Measurements from ENCODE around the gene SLC25A17.

Gene SLC25A17

DNA sequence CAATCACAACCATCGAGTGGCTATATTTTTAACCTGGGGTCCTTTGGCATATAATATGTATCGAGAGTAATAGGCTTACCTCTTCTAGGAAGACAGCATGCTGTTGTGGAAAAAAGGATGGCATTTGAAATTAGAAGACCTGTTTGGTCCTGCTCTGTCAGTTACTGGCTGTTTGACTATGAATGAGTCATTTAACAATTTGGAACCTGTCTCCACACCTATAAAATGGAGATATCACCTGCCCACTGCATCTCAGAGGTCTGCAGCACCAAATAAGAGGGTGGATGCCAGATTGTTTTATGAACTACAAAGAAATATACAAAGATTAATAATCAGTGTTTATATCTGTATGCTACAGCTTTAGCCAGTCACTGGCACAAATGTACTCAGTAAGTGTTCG lies 60.8 kb downstream of the SLC25A17 start:
- DNase-seq (ENCODE audit: low read depth): no peak

DNA sequence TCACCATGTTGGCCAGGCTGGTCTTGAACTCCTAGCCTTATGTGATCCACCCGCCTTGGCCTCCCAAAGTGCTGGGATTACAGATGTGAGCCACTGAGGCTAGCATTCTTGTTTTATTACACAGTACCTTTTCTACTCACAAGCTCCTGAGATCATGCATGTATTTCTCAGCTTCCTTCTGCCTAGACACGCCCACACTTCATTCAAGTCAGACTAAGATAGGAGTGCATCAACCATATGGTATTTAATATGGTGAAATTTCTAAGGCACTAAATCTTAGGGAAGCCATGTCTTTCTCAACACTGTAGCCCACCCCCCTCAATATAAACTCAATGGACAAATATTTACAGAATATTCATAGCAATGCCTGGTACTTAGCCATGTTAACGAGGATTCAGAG lies 62.1 kb downstream of the SLC25A17 start:
- no peak for DNase-seq (ENCODE audit: low read depth)

DNA sequence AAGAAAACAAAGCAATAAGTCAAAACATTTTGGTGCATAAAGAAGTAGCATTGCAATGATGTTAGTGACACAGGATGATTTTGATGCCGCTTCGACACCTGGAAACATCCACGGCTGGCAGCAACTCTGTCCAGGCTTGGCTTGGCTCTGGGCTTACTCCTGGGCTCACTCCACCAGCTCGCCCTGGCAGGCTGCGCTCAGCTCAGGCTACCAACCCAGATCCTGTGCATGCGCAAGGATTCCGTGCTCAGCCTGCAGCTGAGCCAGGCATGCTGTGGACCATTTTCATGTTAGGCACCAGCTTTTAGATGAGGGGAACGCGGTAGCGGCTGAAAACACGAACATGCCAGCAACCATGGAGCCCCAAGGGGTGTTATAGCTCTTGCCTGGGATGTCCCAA lies 66.0 kb downstream of the SLC25A17 start:
- DNase-seq (ENCODE audit: low read depth): no peak

DNA sequence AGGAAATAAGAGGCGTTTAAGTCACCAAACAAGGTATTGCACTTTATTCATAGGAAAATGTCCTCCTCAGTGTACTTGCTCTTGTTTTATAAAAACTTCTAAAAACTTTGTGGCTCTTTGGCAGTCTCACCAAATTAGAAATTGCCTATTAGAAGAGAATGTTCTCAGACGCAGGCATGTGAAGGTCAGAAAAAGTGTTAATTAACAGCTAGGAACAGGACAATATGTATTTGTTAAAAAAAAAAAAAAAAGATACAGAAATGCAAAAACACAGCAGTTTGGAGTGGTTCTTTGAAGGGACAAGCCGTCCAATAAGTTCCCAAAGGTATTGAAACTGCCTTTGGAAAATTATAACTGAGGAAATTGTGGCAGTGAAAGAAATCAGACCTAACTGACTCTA lies 67.9 kb downstream of the SLC25A17 start:
- DNase-seq (ENCODE audit: low read depth): no peak

DNA sequence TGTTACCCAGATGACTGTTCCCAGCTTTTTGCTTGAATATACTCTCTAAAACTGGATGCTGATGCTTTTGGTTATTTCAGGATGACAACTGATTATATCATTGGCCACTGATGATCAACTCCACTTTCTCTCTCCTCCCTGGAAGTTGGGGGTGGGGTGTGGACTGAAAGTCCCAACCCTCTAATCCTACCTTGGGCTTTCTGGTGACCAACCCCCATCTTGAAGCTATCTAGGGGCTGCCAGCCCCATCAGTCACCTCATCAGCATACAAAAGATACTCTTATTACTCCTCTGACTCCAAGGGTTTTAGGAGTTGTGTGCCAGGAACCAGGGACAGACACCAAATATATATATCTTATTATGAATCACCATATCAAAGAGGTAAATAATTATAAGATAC lies 69.3 kb downstream of the SLC25A17 start:
- no peak for DNase-seq (ENCODE audit: low read depth)

DNA sequence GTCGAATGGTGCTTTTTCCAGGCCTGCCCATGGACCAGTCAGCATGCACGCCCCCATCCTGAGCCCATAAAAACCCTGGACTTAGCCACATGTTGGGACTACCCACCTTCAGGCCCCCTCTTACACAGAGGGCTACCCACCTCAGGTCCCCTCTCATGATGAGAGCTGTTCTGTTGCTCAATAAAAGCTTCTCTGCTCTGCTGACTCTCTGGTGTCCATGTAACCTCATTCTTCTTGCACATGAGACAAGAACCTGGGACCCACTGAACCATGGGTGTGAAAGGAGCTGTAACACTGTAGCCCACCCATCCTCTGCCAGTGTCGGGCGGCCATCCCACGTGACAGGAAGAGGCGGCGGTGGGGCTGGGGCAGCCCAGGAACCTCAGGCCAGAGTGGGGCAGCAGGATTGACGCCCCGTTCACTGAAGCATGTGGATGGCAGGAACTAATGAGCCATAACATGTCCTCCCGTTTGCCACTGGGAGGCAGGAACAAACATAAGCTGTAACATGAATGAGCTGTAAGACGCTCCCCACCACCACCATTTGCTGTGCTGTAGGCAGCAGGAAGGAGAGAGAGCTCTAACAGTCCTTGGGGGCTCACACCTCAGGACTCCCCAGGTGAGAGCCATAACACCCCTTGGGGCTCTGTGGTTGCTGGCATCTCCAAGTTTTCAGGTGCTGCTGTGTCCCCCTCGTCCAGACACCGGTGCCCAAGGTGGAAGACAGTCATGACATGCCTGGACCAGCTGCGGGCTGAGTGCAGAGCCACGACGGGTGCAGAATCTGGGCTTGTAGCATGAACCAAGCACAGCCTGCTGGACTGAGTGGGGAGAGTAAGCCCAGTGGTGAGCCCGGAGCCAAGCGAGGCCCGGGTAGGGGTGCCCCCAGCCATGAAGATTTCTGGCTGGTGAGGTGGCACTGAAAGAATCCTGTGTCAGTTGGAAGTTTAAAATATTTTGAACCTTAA lies 70.5 kb downstream of the SLC25A17 start:
- DNase-seq (ENCODE audit: low read depth): no peak

DNA sequence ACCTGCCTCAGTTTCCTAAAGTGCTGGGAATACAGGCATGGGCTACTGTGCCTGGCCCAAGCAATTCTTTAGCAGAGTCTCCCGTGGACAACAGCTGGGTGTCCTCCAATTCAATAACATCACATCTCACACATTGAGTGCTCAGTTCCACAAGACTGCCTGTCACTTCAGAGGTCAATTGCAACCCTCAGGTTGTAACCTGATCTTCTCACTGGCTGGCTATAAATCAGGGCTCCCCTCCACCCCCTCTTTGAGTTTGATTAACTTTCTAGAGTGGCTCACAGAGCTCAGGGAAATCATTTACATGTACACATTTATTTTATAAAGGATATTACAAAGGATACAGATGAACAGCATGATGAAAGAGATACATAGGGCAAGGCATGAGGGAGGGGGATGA lies 71.8 kb downstream of the SLC25A17 start:
- no peak for DNase-seq (ENCODE audit: low read depth)

DNA sequence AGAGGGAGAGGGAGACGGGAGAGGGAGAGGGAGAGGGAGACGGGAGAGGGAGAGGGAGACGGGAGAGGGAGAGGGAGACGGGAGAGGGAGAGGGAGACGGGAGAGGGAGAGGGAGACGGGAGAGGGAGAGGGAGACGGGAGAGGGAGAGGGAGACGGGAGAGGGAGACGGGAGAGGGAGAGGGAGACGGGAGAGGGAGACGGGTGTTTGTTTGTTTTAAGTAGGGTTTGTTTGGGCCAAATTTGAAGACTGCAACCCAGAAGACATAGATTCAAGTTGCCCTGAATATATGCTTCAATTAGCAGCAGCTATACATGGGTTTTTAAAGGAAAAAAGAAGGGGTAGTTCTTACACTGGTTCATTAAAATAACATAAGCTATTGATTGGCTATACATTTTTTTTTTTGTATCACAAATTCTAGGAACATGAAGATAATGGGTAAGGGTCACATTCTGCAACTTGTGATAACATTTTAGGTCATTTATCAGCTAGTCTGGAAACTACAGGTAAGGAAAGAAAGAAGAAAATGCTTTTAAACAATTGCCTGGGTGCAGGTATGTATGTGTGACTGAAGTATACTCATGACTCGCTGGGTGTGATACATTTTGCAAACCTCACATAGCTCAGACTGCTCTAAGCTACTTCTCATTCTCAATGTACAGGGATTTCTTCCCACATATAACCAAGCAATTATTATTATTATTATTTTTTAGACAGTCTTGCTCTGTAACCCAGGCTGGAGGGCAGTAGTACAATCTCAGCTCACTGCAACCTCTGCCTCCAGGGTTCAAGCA lies 72.5 kb downstream of the SLC25A17 start:
- DNase-seq (ENCODE audit: low read depth): no peak

DNA sequence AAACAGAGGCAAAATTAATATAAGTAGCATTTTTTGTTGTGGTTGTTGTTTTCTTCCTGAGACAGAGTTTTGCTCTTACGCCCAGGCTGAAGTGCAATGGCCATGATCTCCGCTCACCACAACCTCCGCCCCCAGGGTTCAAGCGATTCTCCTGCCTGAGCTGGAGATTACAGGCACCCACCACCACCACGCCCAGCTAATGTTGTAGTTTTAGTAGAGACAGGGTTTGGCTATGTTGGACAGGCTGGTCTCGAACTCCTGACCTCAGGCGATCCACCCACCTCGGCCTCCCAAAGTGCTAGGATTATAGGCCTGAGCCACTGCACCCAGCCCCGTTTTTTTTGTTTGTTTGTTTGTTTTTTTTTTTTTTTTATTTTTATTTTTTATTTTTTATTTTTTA lies 75.4 kb downstream of the SLC25A17 start:
- no peak for DNase-seq (ENCODE audit: low read depth)

DNA sequence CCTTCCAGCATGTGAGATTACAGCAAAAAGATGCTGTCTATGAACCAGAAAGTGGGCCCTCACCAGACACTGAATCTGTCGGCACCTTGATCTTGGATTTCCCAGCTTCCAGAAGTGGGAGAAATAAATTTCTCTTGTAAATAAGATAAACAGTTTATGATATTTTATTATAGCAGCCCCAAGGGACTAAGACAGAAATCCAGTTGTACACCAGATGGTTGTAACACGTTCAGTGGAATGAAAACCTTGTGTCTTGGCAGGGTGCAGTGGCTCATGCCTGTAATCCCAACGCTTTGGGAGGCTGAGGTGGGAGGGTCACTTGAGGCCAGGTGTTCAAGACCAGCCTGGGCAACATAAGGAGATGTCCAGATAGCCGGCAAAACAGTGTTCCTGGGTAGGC lies 78.0 kb downstream of the SLC25A17 start:
- no peak for DNase-seq (ENCODE audit: low read depth)

DNA sequence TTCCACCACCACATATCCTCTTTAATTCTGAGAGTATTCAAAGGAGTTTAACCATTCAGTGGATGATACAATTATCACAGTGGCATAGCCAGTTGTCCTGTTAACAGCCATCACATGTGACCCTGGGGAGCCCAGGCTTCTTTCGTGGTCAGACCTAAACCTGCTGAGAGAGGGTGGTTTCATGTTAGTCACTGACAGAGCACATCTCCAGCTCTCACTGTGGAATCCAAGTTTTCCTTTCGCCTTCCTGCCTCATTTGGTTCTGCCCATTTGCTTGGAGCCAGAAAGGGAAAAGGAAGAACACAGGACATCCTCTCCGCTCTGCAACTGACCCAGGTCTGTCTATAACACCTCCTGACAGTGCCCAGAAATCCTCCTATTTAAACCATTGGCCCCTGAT lies 79.4 kb downstream of the SLC25A17 start:
- DNase-seq (ENCODE audit: low read depth): no peak

DNA sequence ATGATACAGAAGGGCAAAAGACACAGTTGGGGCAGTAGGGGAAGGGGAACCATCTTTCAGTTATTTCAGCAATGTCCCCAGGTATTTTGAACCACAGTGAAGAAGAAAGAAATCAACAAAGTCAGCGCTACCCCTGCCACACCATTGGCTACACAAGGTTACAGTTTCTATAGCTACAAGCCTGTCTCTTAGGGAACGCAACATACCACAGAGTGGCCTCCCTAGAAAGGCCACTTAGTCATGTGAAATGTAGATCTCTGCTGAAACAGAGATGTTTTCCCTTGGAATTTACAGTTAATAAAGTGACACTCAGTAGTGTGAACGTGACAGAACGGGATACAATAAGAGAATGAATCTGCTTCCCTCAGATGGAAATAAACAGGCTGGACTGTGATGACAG lies 85.2 kb downstream of the SLC25A17 start:
- no peak for DNase-seq (ENCODE audit: low read depth)

DNA sequence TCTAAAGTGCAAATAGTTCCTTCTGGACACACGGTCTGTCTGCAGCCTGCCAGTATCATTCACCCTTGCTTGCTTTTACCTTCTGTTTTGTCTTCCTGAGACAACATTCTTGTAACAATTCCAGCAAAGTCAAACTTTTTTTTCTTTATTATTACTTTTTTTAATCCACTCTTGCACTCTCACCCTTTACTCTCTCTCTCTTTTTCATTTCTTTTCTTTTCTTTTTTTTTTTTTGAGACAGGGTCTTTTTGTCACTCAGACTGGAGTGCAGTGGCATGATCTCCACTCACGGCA lies 86.2 kb downstream of the SLC25A17 start:
- no peak for DNase-seq (ENCODE audit: low read depth)

DNA sequence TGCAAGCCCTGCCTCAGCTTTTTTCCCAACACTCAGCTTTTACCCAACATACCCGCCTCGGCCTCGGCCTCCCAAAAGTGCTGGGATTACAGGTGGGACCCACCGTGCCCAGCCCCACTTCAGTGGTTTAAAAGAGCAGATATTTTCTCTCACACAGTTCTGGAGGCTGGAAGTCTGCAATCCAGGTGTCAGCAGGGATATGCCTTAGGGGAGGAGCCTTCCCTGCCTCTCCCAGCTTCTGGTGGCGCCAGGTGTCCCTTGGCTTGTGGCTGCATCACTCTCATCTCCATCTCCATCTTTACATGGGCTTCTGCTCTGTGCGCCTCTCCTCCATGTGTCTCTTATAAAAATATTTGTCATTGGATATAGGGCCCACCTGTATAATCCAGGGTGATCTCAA lies 89.9 kb downstream of the SLC25A17 start:
- DNase-seq (ENCODE audit: low read depth): no peak

DNA sequence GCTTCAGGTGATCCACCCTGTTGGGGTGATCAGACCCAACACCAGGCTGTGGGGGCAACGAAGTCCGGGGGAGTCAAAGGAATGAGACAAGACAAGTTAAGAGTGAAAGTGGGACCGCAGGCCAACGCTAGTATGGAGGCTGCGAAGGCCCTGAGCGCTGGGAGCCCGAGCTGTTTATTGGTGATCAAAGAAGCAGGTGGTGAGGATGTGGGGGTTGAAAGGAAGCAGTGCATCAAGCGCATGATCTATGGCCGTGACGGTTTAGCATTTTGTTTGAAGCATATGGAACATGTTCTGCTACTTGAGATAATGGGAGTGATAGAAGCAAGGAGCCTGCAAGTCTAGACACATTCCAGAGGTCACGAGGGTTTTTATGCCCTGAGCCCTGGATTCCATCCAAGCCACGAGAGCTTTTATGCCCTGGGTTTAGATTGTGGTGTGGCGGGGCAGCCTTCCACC lies 90.4 kb downstream of the SLC25A17 start:
- DNase-seq (ENCODE audit: low read depth): peak; percentile 8

DNA sequence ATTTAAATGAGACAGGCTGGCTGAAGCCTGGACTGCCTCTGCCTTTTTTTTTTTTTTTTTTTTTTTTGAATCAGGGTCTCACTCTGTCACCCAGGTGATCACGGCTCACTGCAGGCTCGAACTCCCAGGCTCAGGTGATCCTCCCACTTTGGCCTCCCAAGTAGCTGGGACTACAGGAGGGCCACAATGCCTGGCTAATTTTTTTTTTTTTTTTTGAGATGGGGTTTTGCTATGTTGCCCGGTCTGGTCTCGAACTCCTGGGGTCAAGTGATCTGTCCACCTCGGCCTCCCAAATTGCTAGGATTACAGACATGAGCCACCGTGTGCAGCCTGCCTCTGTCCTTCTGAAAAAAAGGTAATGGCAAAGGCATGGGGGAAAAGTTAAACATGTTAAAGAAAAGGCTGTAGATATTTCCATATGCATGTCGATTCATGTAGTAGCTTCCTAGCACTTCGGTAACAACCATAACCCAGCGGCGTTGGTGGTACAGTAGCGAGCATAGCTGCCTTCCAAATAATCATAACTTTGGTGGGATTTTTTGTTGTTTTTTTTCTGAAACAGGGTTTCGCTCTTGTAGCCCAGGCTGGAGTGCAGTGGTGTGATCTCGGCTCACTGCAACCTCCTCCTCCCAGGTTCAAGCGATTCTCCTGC lies 91.1 kb downstream of the SLC25A17 start:
- DNase-seq (ENCODE audit: low read depth): no peak

DNA sequence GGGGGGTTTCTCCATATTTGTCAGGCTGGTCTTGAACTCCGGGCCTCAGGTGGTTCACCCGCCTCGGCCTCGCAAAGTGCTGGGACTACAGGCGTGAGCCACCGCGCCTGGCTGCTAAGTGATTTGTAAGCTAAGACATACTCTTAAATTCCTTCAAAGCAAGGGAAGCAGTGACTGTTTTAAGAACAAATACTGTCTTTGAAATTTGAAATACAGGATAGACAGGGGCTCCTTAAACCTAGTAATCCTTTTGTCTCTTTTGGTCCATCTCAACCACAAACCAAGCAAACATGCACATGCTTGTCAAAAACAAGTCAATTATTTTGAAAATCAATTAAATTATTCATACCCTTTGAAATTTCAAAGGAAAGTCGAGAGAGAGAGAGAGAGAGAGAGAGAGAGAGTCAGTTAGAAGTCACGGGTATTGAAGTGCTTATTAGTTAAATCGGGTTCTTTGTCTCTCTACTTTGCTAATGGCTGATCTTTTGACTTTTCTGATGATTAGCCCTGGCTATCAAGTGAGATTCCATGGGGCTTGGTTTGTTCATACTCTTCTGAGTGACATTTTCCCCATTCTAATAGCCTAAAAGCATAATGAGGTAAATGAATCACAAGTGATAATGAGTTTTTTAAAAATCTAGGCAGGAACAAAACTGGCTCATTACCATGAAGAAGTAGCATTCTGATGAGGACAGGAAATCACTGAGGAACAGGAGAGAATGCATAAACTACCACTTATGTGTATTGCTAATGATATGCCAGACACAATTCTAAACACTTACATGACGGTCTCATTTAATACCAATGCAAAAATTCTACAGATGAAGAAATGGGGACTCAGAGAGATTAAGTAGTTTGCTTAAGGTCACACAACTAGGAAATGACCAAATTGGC lies 91.8 kb downstream of the SLC25A17 start:
- DNase-seq (ENCODE audit: low read depth): no peak

DNA sequence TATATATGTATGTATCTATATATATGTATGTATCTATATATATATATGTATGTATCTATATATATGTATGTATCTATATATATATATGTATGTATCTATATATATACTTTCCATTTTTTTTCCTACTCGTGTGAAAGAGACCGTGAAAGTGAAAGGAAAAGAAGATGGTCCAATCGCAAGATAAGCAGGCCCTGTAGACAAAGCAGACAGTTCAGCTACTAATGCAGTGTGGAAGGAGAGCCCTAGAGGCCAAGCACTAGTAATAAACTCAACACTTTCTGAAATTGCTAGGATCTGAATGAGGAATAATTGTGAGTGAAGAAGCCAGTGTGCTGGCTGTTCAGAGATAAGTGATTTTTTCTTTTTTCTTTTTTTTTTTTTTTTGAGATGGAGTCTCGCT lies 92.6 kb downstream of the SLC25A17 start:
- no peak for DNase-seq (ENCODE audit: low read depth)

DNA sequence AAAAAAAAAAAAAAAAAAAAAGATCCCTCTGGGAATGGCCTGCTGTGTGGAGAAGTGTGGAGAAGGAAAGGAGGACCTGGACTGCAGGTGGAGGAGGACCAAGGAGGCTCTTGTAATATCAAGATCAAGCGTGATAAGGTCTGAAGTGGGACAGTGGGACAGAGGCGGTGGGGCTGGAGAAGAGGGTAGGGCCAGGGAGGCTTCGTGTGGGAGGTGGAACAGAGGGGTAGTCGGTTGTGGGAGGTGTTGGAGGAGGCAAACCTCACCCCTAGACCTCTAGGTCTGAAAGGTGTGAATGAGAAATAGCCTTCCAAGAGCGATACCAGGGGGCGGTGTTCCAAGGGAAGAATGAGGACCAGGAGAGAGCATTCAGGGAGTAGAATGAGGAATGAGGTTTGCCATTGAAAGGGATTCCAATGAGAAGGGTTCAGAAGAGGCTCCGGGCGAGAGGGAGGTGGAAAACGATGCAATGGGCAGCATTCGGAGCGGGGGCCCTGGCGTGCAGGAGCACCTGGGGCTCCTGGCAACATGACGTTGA lies 95.7 kb downstream of the SLC25A17 start:
- DNase-seq (ENCODE audit: low read depth): no peak

DNA sequence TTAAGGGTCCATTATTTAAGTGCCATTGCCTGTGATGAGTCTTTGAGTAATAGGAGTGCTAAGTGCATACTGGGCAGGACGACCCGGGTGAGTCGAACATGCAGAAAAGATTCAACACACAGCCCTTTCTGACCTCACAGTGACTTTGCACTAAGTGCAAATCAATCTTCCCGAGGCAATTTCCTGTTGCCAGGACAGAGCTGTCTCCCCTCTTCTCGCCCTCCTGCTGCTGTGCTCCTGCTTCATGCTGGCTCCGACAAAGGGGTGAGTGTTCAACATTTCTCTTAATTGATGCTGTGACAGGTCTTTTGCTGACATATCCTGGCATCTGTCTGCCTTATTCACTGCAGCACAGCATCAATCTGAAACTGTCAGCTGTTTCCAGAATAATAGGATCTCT lies 97.9 kb downstream of the SLC25A17 start:
- no peak for DNase-seq (ENCODE audit: low read depth)

DNA sequence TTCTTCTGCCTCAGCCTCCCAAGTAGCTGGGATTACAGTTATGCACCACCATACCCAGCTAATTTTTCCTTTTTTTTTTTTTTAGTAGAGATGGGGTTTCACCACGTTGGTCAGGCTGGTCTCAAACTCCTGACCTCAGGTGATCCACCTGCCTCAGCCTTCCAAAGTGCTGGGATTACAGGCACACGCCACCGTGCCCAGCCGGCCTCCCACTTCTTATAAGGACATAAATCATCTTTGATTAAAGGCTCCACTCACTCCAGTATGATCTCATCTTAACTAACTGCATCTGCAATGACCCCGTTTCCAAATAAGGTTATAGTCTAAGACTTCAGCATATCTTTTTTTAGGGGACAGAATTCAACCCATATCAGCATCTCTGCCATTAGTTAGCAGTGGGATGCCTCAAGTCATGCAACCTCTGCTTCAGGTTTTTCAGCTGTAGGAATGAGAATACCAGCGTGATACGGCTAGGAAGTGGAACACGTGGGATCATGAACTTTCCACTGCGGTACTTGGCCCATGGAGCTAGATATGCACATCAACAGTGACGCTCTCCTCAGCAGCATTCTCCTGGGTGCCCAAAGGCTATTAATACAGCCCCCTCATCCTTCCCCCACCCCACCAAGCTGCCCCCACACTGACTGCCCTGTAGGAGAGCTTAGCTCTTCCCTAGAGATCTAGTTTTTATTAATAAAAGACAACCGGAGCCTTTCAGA lies 98.4 kb downstream of the SLC25A17 start:
- DNase-seq (ENCODE audit: low read depth): no peak
